ENCODE measurements around the gene MLC1. TPM values are rescaled to one million over a fixed set of nuclear protein-coding genes. Genes with fewer than 3 reads are reported as not detected.

MLC1 gene
- total and polyA plus RNA-seq, 2 experiments from 2014 or later: 0.27 to 0.32 TPM

DNA sequence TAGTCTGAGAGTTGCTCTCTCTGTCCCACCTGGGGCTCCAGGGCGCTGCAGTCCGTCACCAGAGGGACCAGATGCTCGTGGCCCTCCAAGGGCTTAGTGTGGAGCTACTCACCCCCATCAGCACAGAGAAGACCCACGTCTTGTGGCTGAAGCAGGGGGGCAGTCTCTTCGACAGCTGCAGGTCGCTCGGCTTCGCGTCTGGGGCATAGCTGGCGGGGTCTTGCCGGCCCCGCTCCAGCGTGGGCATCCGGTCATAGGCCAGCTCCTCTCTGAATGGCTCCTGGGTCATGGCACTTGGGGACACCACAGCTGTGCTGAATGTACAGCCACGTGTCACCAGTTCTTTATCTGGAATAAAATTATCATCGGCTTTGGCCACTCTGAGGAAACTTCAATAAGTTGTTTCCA, 608 bp downstream of the MLC1 start:
- DNase-seq (ENCODE audit: low read depth in 1 of 2, low spot score in 1 of 2): no peak
- H3K27ac ChIP-seq: no peak overlapping the region
- no peaks in the 10 kb centered on the region for H3K27me3 ChIP-seq
- H3K4me1 ChIP-seq (ENCODE audit: low read depth): peaks cover 7% of the 10 kb centered on the region
- H3K4me3 ChIP-seq: no peak overlapping the region
- H3K36me3 ChIP-seq: no peaks in the 10 kb centered on the region
- no peaks in the 10 kb centered on the region for H3K9me3 ChIP-seq (ENCODE audit: low read depth)
- TF ChIP-seq, protein P1, sequence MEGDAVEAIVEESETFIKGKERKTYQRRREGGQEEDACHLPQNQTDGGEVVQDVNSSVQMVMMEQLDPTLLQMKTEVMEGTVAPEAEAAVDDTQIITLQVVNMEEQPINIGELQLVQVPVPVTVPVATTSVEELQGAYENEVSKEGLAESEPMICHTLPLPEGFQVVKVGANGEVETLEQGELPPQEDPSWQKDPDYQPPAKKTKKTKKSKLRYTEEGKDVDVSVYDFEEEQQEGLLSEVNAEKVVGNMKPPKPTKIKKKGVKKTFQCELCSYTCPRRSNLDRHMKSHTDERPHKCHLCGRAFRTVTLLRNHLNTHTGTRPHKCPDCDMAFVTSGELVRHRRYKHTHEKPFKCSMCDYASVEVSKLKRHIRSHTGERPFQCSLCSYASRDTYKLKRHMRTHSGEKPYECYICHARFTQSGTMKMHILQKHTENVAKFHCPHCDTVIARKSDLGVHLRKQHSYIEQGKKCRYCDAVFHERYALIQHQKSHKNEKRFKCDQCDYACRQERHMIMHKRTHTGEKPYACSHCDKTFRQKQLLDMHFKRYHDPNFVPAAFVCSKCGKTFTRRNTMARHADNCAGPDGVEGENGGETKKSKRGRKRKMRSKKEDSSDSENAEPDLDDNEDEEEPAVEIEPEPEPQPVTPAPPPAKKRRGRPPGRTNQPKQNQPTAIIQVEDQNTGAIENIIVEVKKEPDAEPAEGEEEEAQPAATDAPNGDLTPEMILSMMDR (IDR thresholded peaks at IDR 0.05; ENCODE audit: low read depth, low read length): no peak

GRCh38 chr22:50084080-50084477, 1.1 kb downstream of the MLC1 start:
- Histone ChIP-seq H3K36me3 (no peaks in the 10 kb centered on the region), H3K4me3 (no peak overlapping the region), H3K27me3 (no peaks in the 10 kb centered on the region), H3K27ac (no peak overlapping the region), H3K4me1 (ENCODE audit: low read depth) (peaks cover 13% of the 10 kb centered on the region), H3K9me3 (ENCODE audit: low read depth) (no peaks in the 10 kb centered on the region)
- no peak for DNase-seq (ENCODE audit: low read depth in 1 of 2, low spot score in 1 of 2)
- TF ChIP-seq, protein P1 (IDR thresholded peaks at IDR 0.05; ENCODE audit: low read depth, low read length): no peak

DNA sequence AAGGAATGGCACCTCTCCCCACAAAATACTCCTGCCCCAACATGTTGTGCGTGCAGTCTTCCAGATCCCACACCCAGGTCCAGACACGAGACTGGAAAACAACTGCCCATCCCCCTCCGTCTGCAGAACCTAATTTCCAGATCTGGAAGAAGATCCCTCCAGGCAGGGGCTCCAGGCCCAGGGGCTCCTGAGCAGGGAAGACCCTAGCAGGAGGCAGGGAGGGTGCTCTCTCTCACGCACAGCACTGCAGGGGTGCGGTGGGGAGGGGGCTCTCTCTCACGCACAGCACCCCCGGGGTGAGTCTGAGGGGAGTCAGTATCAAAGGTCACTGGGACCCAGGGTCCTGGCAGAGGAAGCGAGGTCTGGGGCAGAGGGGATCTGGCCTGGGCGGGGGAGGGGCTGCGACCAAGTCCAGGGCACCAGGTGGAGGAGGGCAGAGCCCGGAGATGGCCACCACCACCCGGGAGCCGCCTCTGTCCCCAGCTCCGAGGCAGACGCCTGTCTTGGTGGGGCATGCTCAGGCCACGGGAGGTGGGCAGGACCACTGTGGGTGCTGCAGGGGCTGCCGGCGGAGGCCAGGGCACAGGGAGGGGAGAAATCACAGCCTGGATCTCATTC, 1.7 kb downstream of the MLC1 start:
- Histone ChIP-seq H3K9me3 (ENCODE audit: low read depth) (no peaks in the 10 kb centered on the region), H3K4me1 (ENCODE audit: low read depth) (peaks cover 16% of the 10 kb centered on the region), H3K27ac (no peak overlapping the region), H3K4me3 (no peak overlapping the region), H3K36me3 (no peaks in the 10 kb centered on the region), H3K27me3 (no peaks in the 10 kb centered on the region)
- no peak for DNase-seq (ENCODE audit: low read depth in 1 of 2, low spot score in 1 of 2)
- TF ChIP-seq, protein P1 (IDR thresholded peaks at IDR 0.05; ENCODE audit: low read depth, low read length): no peak

GRCh38 chr22:50082961-50083461, 2.2 kb downstream of the MLC1 start:
- H3K27me3 ChIP-seq: no peaks in the 10 kb centered on the region
- no peaks in the 10 kb centered on the region for H3K9me3 ChIP-seq (ENCODE audit: low read depth)
- H3K36me3 ChIP-seq: no peaks in the 10 kb centered on the region
- H3K4me3 ChIP-seq: no peak overlapping the region
- DNase-seq (ENCODE audit: low read depth in 1 of 2, low spot score in 1 of 2): no peak
- TF ChIP-seq, protein P1 (IDR thresholded peaks at IDR 0.05; ENCODE audit: low read depth, low read length): no peak
- no peak overlapping the region for H3K27ac ChIP-seq
- peaks cover 16% of the 10 kb centered on the region for H3K4me1 ChIP-seq (ENCODE audit: low read depth)

DNA sequence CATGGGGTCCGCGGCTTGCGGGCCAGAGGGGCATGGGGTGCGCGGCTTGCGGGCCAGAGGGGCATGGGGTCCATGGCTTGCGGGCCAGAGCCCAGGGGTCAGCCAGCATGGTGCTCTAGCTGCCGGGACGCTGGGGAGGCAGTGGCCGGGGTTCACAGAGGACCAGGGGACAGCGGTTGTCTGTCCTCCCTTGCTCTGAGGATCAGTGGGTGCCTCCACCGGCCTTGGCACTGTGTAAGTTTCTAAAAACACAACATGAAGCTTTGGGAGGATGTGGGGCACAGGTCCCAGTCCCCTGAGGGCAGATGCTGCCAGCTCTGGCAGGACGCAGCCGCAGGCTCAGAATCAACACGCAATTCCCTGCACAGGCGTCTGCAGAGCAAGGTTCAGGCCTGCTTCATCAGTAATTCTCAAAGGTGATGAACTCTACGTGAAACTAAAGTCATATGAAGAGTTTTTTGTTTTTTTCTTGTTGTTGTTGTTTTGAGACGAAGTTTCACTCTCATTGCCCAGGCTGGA, 3.0 kb downstream of the MLC1 start:
- no peaks in the 10 kb centered on the region for H3K27me3 ChIP-seq
- H3K4me1 ChIP-seq (ENCODE audit: low read depth): peaks cover 16% of the 10 kb centered on the region
- no peak for DNase-seq (ENCODE audit: low read depth in 1 of 2, low spot score in 1 of 2)
- TF ChIP-seq, protein P1 (IDR thresholded peaks at IDR 0.05; ENCODE audit: low read depth, low read length): no peak
- no peak overlapping the region for H3K4me3 ChIP-seq
- H3K9me3 ChIP-seq (ENCODE audit: low read depth): no peaks in the 10 kb centered on the region
- H3K36me3 ChIP-seq: no peaks in the 10 kb centered on the region
- no peak overlapping the region for H3K27ac ChIP-seq
